ENCODE results near the gene GBA2. TPM values are rescaled to one million over a fixed set of nuclear protein-coding genes. Genes with fewer than 3 reads are reported as not detected.

GBA2 gene
- total RNA-seq, 2 donors from 2014 or later: 107 to 117 TPM

DNA sequence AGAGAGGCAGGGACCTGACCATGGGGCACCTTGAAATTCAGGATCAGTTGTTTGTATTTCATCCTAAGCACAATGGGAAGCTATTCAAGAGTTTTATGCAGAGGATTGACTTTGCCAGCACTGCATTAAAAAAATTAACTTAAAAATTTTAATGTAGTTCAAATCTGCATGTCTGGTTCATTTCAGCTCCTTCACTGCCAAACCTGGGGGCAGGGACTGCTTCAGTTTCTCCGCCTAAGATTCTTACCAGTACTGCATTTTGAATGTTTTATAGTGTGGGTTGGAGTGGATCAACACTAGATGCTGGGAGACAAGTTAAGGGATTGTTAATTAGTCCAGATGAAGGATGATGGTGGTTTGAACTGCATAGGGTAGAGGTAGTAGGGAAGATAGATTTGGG is 20.7 kb upstream of the GBA2 start:
- Histone ChIP-seq H3K36me3 (ENCODE audit: control insufficient read depth, insufficient read depth, low read length) (no peaks in the 10 kb centered on the region), H3K4me3 (ENCODE audit: low read length) (no peak overlapping the region), H3K4me1 (ENCODE audit: control insufficient read depth, insufficient read depth, low read length) (no peaks in the 10 kb centered on the region), H3K9ac (ENCODE audit: extremely low read depth, low read length, poor library complexity, severe bottlenecking) (no peak overlapping the region), H3K27me3 (ENCODE audit: control insufficient read depth, insufficient read depth, low read length, poor library complexity, severe bottlenecking) (no peaks in the 10 kb centered on the region), H3K9me3 (ENCODE audit: control insufficient read depth, low read length) (no peaks in the 10 kb centered on the region), H3K27ac (ENCODE audit: low read depth, low read length) (no peak overlapping the region)
- Mint-ChIP-seq H3K4me3 (no peak overlapping the region), H3K27me3 (ENCODE audit: insufficient read depth) (no peaks in the 10 kb centered on the region), H3K27ac (no peak overlapping the region), H3K36me3 (ENCODE audit: low read depth) (no peaks in the 10 kb centered on the region), H3K9me3 (no peaks in the 10 kb centered on the region), H3K4me1 (no peaks in the 10 kb centered on the region)
- TF ChIP-seq, protein P1, sequence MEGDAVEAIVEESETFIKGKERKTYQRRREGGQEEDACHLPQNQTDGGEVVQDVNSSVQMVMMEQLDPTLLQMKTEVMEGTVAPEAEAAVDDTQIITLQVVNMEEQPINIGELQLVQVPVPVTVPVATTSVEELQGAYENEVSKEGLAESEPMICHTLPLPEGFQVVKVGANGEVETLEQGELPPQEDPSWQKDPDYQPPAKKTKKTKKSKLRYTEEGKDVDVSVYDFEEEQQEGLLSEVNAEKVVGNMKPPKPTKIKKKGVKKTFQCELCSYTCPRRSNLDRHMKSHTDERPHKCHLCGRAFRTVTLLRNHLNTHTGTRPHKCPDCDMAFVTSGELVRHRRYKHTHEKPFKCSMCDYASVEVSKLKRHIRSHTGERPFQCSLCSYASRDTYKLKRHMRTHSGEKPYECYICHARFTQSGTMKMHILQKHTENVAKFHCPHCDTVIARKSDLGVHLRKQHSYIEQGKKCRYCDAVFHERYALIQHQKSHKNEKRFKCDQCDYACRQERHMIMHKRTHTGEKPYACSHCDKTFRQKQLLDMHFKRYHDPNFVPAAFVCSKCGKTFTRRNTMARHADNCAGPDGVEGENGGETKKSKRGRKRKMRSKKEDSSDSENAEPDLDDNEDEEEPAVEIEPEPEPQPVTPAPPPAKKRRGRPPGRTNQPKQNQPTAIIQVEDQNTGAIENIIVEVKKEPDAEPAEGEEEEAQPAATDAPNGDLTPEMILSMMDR (conservative IDR thresholded peaks at IDR 0.05): no peak
- 95 to 100% methylated on average over 1 of the region's 1 CpG for WGBS, 2 experiments (ENCODE audit: insufficient coverage in 1 of 2, insufficient read length in 1 of 2)
- DNase-seq: no peak

DNA sequence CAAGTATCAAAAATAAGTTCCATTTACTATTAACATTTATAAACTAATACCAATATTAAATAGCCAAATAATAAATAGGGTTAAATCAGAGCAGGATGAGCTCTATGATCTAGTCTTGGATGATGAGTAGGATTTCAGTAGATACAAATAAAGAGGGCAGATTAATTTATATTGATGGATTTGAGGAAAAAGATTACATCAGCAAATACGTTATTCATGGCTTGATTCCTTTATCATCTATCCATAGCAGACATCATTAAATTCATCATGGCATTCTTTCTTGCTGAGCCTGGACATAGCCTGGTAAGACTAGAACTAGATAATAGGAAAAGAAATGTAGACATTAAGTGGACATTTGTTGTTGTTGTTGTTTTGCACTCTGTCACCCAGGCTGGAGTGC is 18.4 kb upstream of the GBA2 start:
- Mint-ChIP-seq H3K27ac (no peak overlapping the region), H3K9me3 (no peaks in the 10 kb centered on the region), H3K4me3 (no peak overlapping the region), H3K4me1 (no peaks in the 10 kb centered on the region), H3K27me3 (ENCODE audit: insufficient read depth) (no peaks in the 10 kb centered on the region), H3K36me3 (ENCODE audit: low read depth) (no peaks in the 10 kb centered on the region)
- no peaks in the 10 kb centered on the region for H3K27me3 ChIP-seq (ENCODE audit: control insufficient read depth, insufficient read depth, low read length, poor library complexity, severe bottlenecking)
- no peaks in the 10 kb centered on the region for H3K36me3 ChIP-seq (ENCODE audit: control insufficient read depth, insufficient read depth, low read length)
- no peak overlapping the region for H3K4me3 ChIP-seq (ENCODE audit: low read length)
- H3K4me1 ChIP-seq (ENCODE audit: control insufficient read depth, insufficient read depth, low read length): no peaks in the 10 kb centered on the region
- no peaks in the 10 kb centered on the region for H3K9me3 ChIP-seq (ENCODE audit: control insufficient read depth, low read length)
- no peak for DNase-seq
- WGBS, 2 experiments (ENCODE audit: insufficient coverage in 1 of 2, insufficient read length in 1 of 2): 75% methylated on average over 1 of the region's 1 CpG; no CpG with 5 or more reads in 1 of the 2 experiments
- H3K27ac ChIP-seq (ENCODE audit: low read depth, low read length): no peak overlapping the region
- no peak overlapping the region for H3K9ac ChIP-seq (ENCODE audit: extremely low read depth, low read length, poor library complexity, severe bottlenecking)
- TF ChIP-seq, protein P1 (conservative IDR thresholded peaks at IDR 0.05): no peak

DNA sequence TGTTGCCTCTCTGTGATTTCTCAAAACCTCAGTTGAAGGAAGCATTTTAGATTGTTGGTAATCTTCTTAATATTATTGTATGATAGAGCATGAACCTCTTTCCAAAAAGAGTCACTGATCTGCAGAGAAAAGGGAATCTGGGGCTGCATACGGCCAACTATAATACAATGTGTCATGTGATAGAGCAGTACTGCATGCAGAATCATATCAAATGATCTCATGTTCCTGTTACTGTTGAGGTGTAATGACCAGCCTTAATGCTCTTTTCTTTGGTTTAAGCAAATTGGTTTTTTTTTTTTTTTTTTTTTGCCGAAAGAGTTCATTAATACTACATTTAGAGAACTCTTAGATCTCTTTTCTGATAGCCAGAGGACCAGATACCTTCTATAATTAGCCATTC is 18.0 kb upstream of the GBA2 start:
- no peak overlapping the region for H3K27ac ChIP-seq (ENCODE audit: low read depth, low read length)
- no peak overlapping the region for H3K27ac Mint-ChIP-seq
- DNase-seq: no peak
- H3K9ac ChIP-seq (ENCODE audit: extremely low read depth, low read length, poor library complexity, severe bottlenecking): no peak overlapping the region
- no peaks in the 10 kb centered on the region for H3K9me3 Mint-ChIP-seq
- no peaks in the 10 kb centered on the region for H3K9me3 ChIP-seq (ENCODE audit: control insufficient read depth, low read length)
- no peak overlapping the region for H3K4me3 ChIP-seq (ENCODE audit: low read length)
- no peaks in the 10 kb centered on the region for H3K36me3 ChIP-seq (ENCODE audit: control insufficient read depth, insufficient read depth, low read length)
- H3K27me3 Mint-ChIP-seq (ENCODE audit: insufficient read depth): no peaks in the 10 kb centered on the region
- no peak overlapping the region for H3K4me3 Mint-ChIP-seq
- TF ChIP-seq, protein P1 (conservative IDR thresholded peaks at IDR 0.05): no peak
- 92 to 100% methylated on average over 1 of the region's 2 CpGs for WGBS, 2 experiments (ENCODE audit: insufficient coverage in 1 of 2, insufficient read length in 1 of 2)
- no peaks in the 10 kb centered on the region for H3K4me1 Mint-ChIP-seq
- H3K4me1 ChIP-seq (ENCODE audit: control insufficient read depth, insufficient read depth, low read length): no peaks in the 10 kb centered on the region
- H3K27me3 ChIP-seq (ENCODE audit: control insufficient read depth, insufficient read depth, low read length, poor library complexity, severe bottlenecking): no peaks in the 10 kb centered on the region
- no peaks in the 10 kb centered on the region for H3K36me3 Mint-ChIP-seq (ENCODE audit: low read depth)
